Trophoblast cell (in vitro differentiated cells and primary cell): ENCODE data around the gene KRT39.

Source experiments
- DNase-seq, 2 donors: peaks; one replicate each; pipeline ENCODE4 v3.0.0-alpha.2; 2016
- H2AFZ ChIP-seq: 2 replicates; pipeline ENCODE4 v1.6.1; 2013; ENCODE audit warnings: low read length, moderate library complexity, mild to moderate bottlenecking; ENCODE audit not compliant: insufficient read depth, poor library complexity
- H2AK5ac ChIP-seq: 2 replicates; pipeline ENCODE4 v1.6.1; 2013; ENCODE audit warnings: mild to moderate bottlenecking, low read length
- H2BK120ac ChIP-seq: 2 replicates; pipeline ENCODE4 v1.6.1; 2013; ENCODE audit warnings: low read length, mild to moderate bottlenecking, moderate library complexity; ENCODE audit not compliant: insufficient read depth, poor library complexity
- H2BK12ac ChIP-seq: 2 replicates; pipeline ENCODE4 v1.6.1; 2013; ENCODE audit warnings: mild to moderate bottlenecking, low read length, moderate library complexity
- H2BK5ac ChIP-seq: 2 replicates; pipeline ENCODE4 v1.6.1; 2013; ENCODE audit warnings: low read length, low read depth, moderate library complexity, mild to moderate bottlenecking; ENCODE audit not compliant: poor library complexity
- H3K14ac ChIP-seq: 2 replicates; pipeline ENCODE4 v1.6.1; 2013; ENCODE audit warnings: mild to moderate bottlenecking, low read length
- H3K18ac ChIP-seq: 2 replicates; pipeline ENCODE4 v1.6.1; 2013; ENCODE audit warnings: mild to moderate bottlenecking, low read length
- H3K23ac ChIP-seq: 2 replicates; pipeline ENCODE4 v1.6.1; 2013; ENCODE audit warnings: low read length
- H3K27ac ChIP-seq: 2 replicates; pipeline ENCODE4 v1.5.1; 2013; ENCODE audit warnings: low read depth, mild to moderate bottlenecking, inconsistent platforms, low read length, moderate library complexity
- H3K27me3 ChIP-seq: 2 replicates; pipeline ENCODE4 v1.6.1; 2013; ENCODE audit warnings: inconsistent platforms, mild to moderate bottlenecking, low read length, moderate library complexity; ENCODE audit not compliant: insufficient read depth
- H3K36me3 ChIP-seq, 2 experiments: 1 replicate in 1 of 2; 2 replicates in 1 of 2; pipeline ENCODE4 v1.6.1; 2013; ENCODE audit warnings: low read length in 2 of 2, mild to moderate bottlenecking in 2 of 2, moderate library complexity in 1 of 2; ENCODE audit not compliant: insufficient read depth in 2 of 2, control insufficient read depth in 1 of 2
- H3K4ac ChIP-seq: 2 replicates; pipeline ENCODE4 v1.6.1; 2013; ENCODE audit warnings: low read depth, mild to moderate bottlenecking, low read length, moderate library complexity
- H3K4me1 ChIP-seq, 2 experiments: 1 replicate in 1 of 2; 2 replicates in 1 of 2; pipeline ENCODE4 v1.6.1; 2013; ENCODE audit warnings: low read length in 2 of 2, mild to moderate bottlenecking in 2 of 2, moderate library complexity in 1 of 2; ENCODE audit not compliant: insufficient read depth in 2 of 2, control insufficient read depth in 1 of 2
- H3K4me2 ChIP-seq: 2 replicates; pipeline ENCODE4 v1.6.1; 2013; ENCODE audit warnings: inconsistent platforms, mild to moderate bottlenecking, low read length, moderate library complexity
- H3K4me3 ChIP-seq: 2 replicates; pipeline ENCODE4 v1.5.1; 2013; ENCODE audit warnings: mild to moderate bottlenecking, low read depth, low read length, inconsistent platforms
- H3K79me1 ChIP-seq: one replicate; pipeline ENCODE4 v1.6.1; 2013; ENCODE audit warnings: low read length
- H3K79me2 ChIP-seq: 2 replicates; pipeline ENCODE4 v1.6.1; 2013; ENCODE audit warnings: low read length, mild to moderate bottlenecking; ENCODE audit not compliant: control insufficient read depth, insufficient read depth, poor library complexity
- H3K9ac ChIP-seq: 2 replicates; pipeline ENCODE4 v1.6.1; 2013; ENCODE audit warnings: mild to moderate bottlenecking, low read length
- H3K9me3 ChIP-seq: 2 replicates; pipeline ENCODE4 v1.6.1; 2013; ENCODE audit warnings: low read depth, mild to moderate bottlenecking, control low read depth, inconsistent platforms, low read length; ENCODE audit not compliant: insufficient read depth
- H4K12ac ChIP-seq: 2 replicates; pipeline ENCODE4 v1.6.1; 2013; ENCODE audit warnings: low read depth, mild to moderate bottlenecking, low read length, moderate library complexity
- H4K8ac ChIP-seq: 2 replicates; pipeline ENCODE4 v1.6.1; 2013; ENCODE audit warnings: low read depth, mild to moderate bottlenecking, low read length, moderate library complexity
- H4K91ac ChIP-seq: one replicate; pipeline ENCODE4 v1.6.1; 2013; ENCODE audit warnings: low read depth, mild to moderate bottlenecking, low read length, moderate library complexity
- WGBS: extraction: QIAGEN DNeasy Blood & Tissue Kit; methylation state at CpG from one replicate; pipeline ENCODE4 v1.1.7; 2013; ENCODE audit warnings: missing lambda C conversion rate; ENCODE audit not compliant: insufficient read length, insufficient coverage; ENCODE audit errors: extremely low coverage; 5-methylcytosine and 5-hydroxymethylcytosine counted together

The KRT39 gene

GRCh38 chr17:40986920-40987319 lies 20.2 kb upstream of the KRT39 start:
- no peak overlapping the region for H2BK12ac ChIP-seq
- H3K27ac ChIP-seq: no peak overlapping the region
- H3K79me1 ChIP-seq: no peaks in the 10 kb centered on the region

GRCh38 chr17:40984226-40984625 lies 17.5 kb upstream of the KRT39 start, which contains the start of gene KRT40:
KRT40 (minus strand) TSS chr17:40984326; CDS start chr17:40984273, 53 bp downstream.
- H2BK12ac ChIP-seq: no peak within 1 kb of the TSS
- no CpG with 5 or more reads among the region's 3 CpGs for WGBS
- no peak within 1 kb of the TSS for H3K4me2 ChIP-seq
- no peak within 1 kb of the TSS for H3K9ac ChIP-seq
- no peak within 1 kb of the TSS for H4K12ac ChIP-seq
- no peak within 1 kb of the TSS for H3K23ac ChIP-seq
- no peak within 1 kb of the TSS for H2AFZ ChIP-seq
- H3K4ac ChIP-seq: no peak within 1 kb of the TSS
- no peak within 1 kb of the TSS for H3K18ac ChIP-seq
- no peaks in the 10 kb centered on the region for H3K9me3 ChIP-seq
- no peak within 1 kb of the TSS for H2AK5ac ChIP-seq
- no peak for DNase-seq
- no peak within 1 kb of the TSS for H2BK120ac ChIP-seq
- no peak within 1 kb of the TSS for H4K91ac ChIP-seq
- H3K14ac ChIP-seq: no peak within 1 kb of the TSS
- no peaks in the 10 kb centered on the region for H3K79me2 ChIP-seq
- H2BK5ac ChIP-seq: no peak within 1 kb of the TSS
- no peak within 1 kb of the TSS for H4K8ac ChIP-seq
- H3K27me3 ChIP-seq: no peaks in the 10 kb centered on the region
- H3K4me1 ChIP-seq: peaks cover 6 to 9% of the 10 kb centered on the region in 2 experiments
- H3K27ac ChIP-seq: no peak within 1 kb of the TSS
- H3K4me3 ChIP-seq: no peak within 1 kb of the TSS
- no peaks in the 10 kb centered on the region for H3K79me1 ChIP-seq
- no peaks in the 10 kb centered on the region for H3K36me3 ChIP-seq

More at GRCh38 chr17:40986920-40987319, 20.2 kb upstream of the KRT39 start:
- DNase-seq: no peak
- Histone ChIP-seq H3K4me1 (peaks cover 0 to 3% of the 10 kb centered on the region in 2 experiments), H3K4ac (no peak overlapping the region), H3K23ac (no peak overlapping the region), H3K79me2 (no peaks in the 10 kb centered on the region), H3K18ac (no peak overlapping the region), H4K91ac (no peak overlapping the region), H3K36me3 (no peaks in the 10 kb centered on the region), H4K12ac (no peak overlapping the region), H2AK5ac (no peak overlapping the region), H3K27me3 (no peaks in the 10 kb centered on the region), H3K4me2 (no peak overlapping the region), H3K4me3 (no peak overlapping the region), H2BK5ac (no peak overlapping the region), H2BK120ac (no peak overlapping the region), H3K14ac (no peak overlapping the region), H3K9ac (no peak overlapping the region), H4K8ac (no peak overlapping the region), H3K9me3 (no peaks in the 10 kb centered on the region), H2AFZ (no peak overlapping the region)
- no CpG with 5 or more reads among the region's 8 CpGs for WGBS

GRCh38 chr17:40981115-40981514 lies 14.4 kb upstream of the KRT39 start:
- H3K4me2 ChIP-seq: no peak overlapping the region
- H3K79me2 ChIP-seq: no peaks in the 10 kb centered on the region
- no peak overlapping the region for H3K23ac ChIP-seq
- H3K36me3 ChIP-seq: no peaks in the 10 kb centered on the region
- H3K14ac ChIP-seq: no peak overlapping the region
- peaks cover 7 to 16% of the 10 kb centered on the region in 2 experiments for H3K4me1 ChIP-seq
- no peak overlapping the region for H2BK5ac ChIP-seq
- no peak overlapping the region for H3K4me3 ChIP-seq
- H3K18ac ChIP-seq: no peak overlapping the region
- WGBS: no CpG with 5 or more reads among the region's 5 CpGs
- H3K4ac ChIP-seq: no peak overlapping the region
- no peak overlapping the region for H4K91ac ChIP-seq
- H2BK120ac ChIP-seq: no peak overlapping the region
- H3K79me1 ChIP-seq: peaks cover 3% of the 10 kb centered on the region
- H4K8ac ChIP-seq: no peak overlapping the region
- peak overlapping the region; percentile 20 for H3K27ac ChIP-seq
- no peak overlapping the region for H2AK5ac ChIP-seq
- no peak overlapping the region for H4K12ac ChIP-seq
- no peak for DNase-seq
- H3K27me3 ChIP-seq: no peaks in the 10 kb centered on the region
- no peak overlapping the region for H3K9ac ChIP-seq
- H2AFZ ChIP-seq: no peak overlapping the region
- H3K9me3 ChIP-seq: no peaks in the 10 kb centered on the region
- H2BK12ac ChIP-seq: no peak overlapping the region

GRCh38 chr17:40980596-40980995 lies 13.8 kb upstream of the KRT39 start:
- Histone ChIP-seq H4K8ac (no peak overlapping the region), H4K91ac (no peak overlapping the region), H3K4me1 (peaks cover 7 to 16% of the 10 kb centered on the region in 2 experiments), H2BK120ac (no peak overlapping the region), H3K4me2 (peak overlapping the region; percentile 7), H2BK12ac (no peak overlapping the region), H3K36me3 (no peaks in the 10 kb centered on the region), H2AFZ (no peak overlapping the region), H2BK5ac (no peak overlapping the region), H3K18ac (no peak overlapping the region), H3K4me3 (no peak overlapping the region), H4K12ac (no peak overlapping the region), H3K9ac (no peak overlapping the region), H3K14ac (no peak overlapping the region), H3K27ac (peak overlapping the region; percentile 20), H3K4ac (no peak overlapping the region), H3K9me3 (no peaks in the 10 kb centered on the region), H3K23ac (no peak overlapping the region), H3K79me1 (peaks cover 3% of the 10 kb centered on the region), H2AK5ac (no peak overlapping the region), H3K79me2 (no peaks in the 10 kb centered on the region), H3K27me3 (no peaks in the 10 kb centered on the region)
- WGBS: no CpG with 5 or more reads among the region's 8 CpGs
- DNase-seq: no peak
